ENCODE data around the gene SLC6A5.
A peak's percentile ranks its signal among the peaks of the same experiment; 100 is the strongest.

Gene SLC6A5

GRCh38 chr11:20634781-20635180 lies 35.4 kb downstream of the SLC6A5 start:
- no peak for TF ChIP-seq CTCF (IDR thresholded peaks at IDR 0.05; ENCODE audit: low read depth, low read length)
- no peak overlapping the region for H3K4me3 ChIP-seq (ENCODE audit: low read depth, low read length)

GRCh38 chr11:20638074-20638473 lies 38.7 kb downstream of the SLC6A5 start:
- no peak for TF ChIP-seq CTCF (IDR thresholded peaks at IDR 0.05; ENCODE audit: low read depth, low read length)
- H3K4me3 ChIP-seq (ENCODE audit: low read depth, low read length): no peak overlapping the region

- no peak overlapping the region for H3K4me3 ChIP-seq (ENCODE audit: low read depth, low read length)
- TF ChIP-seq CTCF (IDR thresholded peaks at IDR 0.05; ENCODE audit: low read depth, low read length): no peak
Observed at GRCh38 chr11:20639688-20640087, 40.3 kb downstream of the SLC6A5 start.

- H3K4me3 ChIP-seq (ENCODE audit: low read depth, low read length): no peak overlapping the region
- TF ChIP-seq CTCF (IDR thresholded peaks at IDR 0.05; ENCODE audit: low read depth, low read length): no peak
Observed at GRCh38 chr11:20640401-20640800, 41.0 kb downstream of the SLC6A5 start.

GRCh38 chr11:20644360-20644759 lies 45.0 kb downstream of the SLC6A5 start:
- no peak for TF ChIP-seq CTCF (IDR thresholded peaks at IDR 0.05; ENCODE audit: low read depth, low read length)
- no peak overlapping the region for H3K4me3 ChIP-seq (ENCODE audit: low read depth, low read length)

GRCh38 chr11:20647976-20648565 lies 48.7 kb downstream of the SLC6A5 start:
- no peak overlapping the region for H3K4me3 ChIP-seq (ENCODE audit: low read depth, low read length)
- peak; percentile 83 for TF ChIP-seq CTCF (IDR thresholded peaks at IDR 0.05; ENCODE audit: low read depth, low read length)

GRCh38 chr11:20652150-20652806 lies 52.9 kb downstream of the SLC6A5 start:
- H3K4me3 ChIP-seq (ENCODE audit: low read depth, low read length): no peak overlapping the region
- TF ChIP-seq CTCF (IDR thresholded peaks at IDR 0.05; ENCODE audit: low read depth, low read length): no peak

All from WI38 (cell line).